Fibroblast of lung (primary cell): ENCODE results near the gene CATSPERD. TPM values are rescaled to one million over a fixed set of nuclear protein-coding genes. Genes with fewer than 3 reads are reported as not detected.

Experiments
- DNase-seq, 2 donors: peaks; one replicate each; pipeline versions ENCODE4 v3.0.0 to v3.0.0-alpha.2; 2010; ENCODE audit warnings: low read depth in 2 of 2
- H2AFZ ChIP-seq: 2 replicates; pipeline ENCODE4 v1.5.1; 2012; ENCODE audit warnings: low read length, control low read depth, inconsistent platforms
- H3K27ac ChIP-seq: 2 replicates; pipeline ENCODE4 v1.5.1; 2011; ENCODE audit warnings: low read length, control low read depth; ENCODE audit not compliant: insufficient read depth
- H3K27me3 ChIP-seq: 2 replicates; pipeline ENCODE4 v1.5.1; 2011; ENCODE audit warnings: mild to moderate bottlenecking, low read length; ENCODE audit not compliant: control insufficient read depth, insufficient read depth
- H3K36me3 ChIP-seq: 2 replicates; pipeline ENCODE4 v1.5.1; 2011; ENCODE audit warnings: low read length; ENCODE audit not compliant: control insufficient read depth, insufficient read depth
- H3K4me1 ChIP-seq: 2 replicates; pipeline ENCODE4 v1.5.1; 2011; ENCODE audit warnings: low read length; ENCODE audit not compliant: control insufficient read depth, insufficient read depth; ENCODE audit errors: extremely low read depth
- H3K4me2 ChIP-seq: 2 replicates; pipeline ENCODE4 v1.5.1; 2011; ENCODE audit warnings: low read length, control low read depth; ENCODE audit not compliant: insufficient read depth; ENCODE audit errors: extremely low read depth
- H3K4me3 ChIP-seq, 4 experiments: fragments of 200-600 bp in 1 of 4; sonication (generic) in 1 of 4; replicated peaks in 1 of 4; 2 replicates each; pipeline ENCODE4 v1.5.1; 2011 to 2016; ENCODE audit warnings: low read length in 4 of 4, low read depth in 3 of 4, mild to moderate bottlenecking in 3 of 4, control low read depth in 2 of 4, inconsistent platforms in 1 of 4, mixed read lengths in 1 of 4; ENCODE audit not compliant: insufficient read depth in 1 of 4; ENCODE audit errors: control extremely low read depth in 1 of 4
- H3K79me2 ChIP-seq: 2 replicates; pipeline ENCODE4 v1.5.1; 2012; ENCODE audit warnings: mild to moderate bottlenecking, low read length, inconsistent platforms; ENCODE audit not compliant: control insufficient read depth, insufficient read depth
- H3K9ac ChIP-seq: 2 replicates; pipeline ENCODE4 v1.5.1; 2011; ENCODE audit warnings: mild to moderate bottlenecking, low read length, control low read depth; ENCODE audit not compliant: insufficient read depth
- H3K9me3 ChIP-seq: 2 replicates; pipeline ENCODE4 v1.5.1; 2012; ENCODE audit warnings: low read depth, low read length; ENCODE audit not compliant: control insufficient read depth, insufficient read depth
- H4K20me1 ChIP-seq: 2 replicates; pipeline ENCODE4 v1.5.1; 2011; ENCODE audit warnings: low read length; ENCODE audit not compliant: control insufficient read depth, insufficient read depth; ENCODE audit errors: extremely low read depth
- CTCF ChIP-seq, 2 donors: IDR thresholded peaks in 1 of 2; conservative IDR thresholded peaks in 1 of 2; 1 replicate in 1 of 2; 2 replicates in 1 of 2; pipeline ENCODE4 v1.5.1; 2011 to 2012; ENCODE audit warnings: low read length in 2 of 2, control low read depth in 1 of 2, inconsistent platforms in 1 of 2, low read depth in 1 of 2, mild to moderate bottlenecking in 1 of 2
- EZH2 ChIP-seq: IDR thresholded peaks from 2 replicates; pipeline ENCODE4 v1.5.1; 2012; ENCODE audit warnings: low read length, control low read depth, mild to moderate bottlenecking; ENCODE audit errors: missing control alignments
- polyA minus RNA-seq: library from RNA; depleted of rRNA, polyadenylated mRNA; stranded (reverse); fragments of >200 nt; gene quantifications from 2 replicates; pipeline ENCODE4 v1.2.3, GENCODE V29; 2011; ENCODE audit warnings: low replicate concordance
- polyA plus RNA-seq, 2 donors: library from polyadenylated mRNA; depleted of rRNA in 1 of 2; stranded (reverse) in 1 of 2; unstranded in 1 of 2; fragments of >200 nt; gene quantifications; 2 replicates each; pipeline ENCODE4 v1.2.1, GENCODE V29; 2011 to 2012; ENCODE audit warnings: missing spikeins in 1 of 2
- total RNA-seq: library from RNA; depleted of rRNA; stranded (reverse); fragments of >200 nt; gene quantifications from 2 replicates; pipeline ENCODE4 v1.2.1, GENCODE V29; 2014

Gene CATSPERD
- total RNA-seq = not detected in 2 replicates
- not detected in 2 replicates for polyA plus RNA-seq
- not detected in 2 replicates for polyA plus RNA-seq (2012)
- not detected in 2 replicates for polyA minus RNA-seq

DNA sequence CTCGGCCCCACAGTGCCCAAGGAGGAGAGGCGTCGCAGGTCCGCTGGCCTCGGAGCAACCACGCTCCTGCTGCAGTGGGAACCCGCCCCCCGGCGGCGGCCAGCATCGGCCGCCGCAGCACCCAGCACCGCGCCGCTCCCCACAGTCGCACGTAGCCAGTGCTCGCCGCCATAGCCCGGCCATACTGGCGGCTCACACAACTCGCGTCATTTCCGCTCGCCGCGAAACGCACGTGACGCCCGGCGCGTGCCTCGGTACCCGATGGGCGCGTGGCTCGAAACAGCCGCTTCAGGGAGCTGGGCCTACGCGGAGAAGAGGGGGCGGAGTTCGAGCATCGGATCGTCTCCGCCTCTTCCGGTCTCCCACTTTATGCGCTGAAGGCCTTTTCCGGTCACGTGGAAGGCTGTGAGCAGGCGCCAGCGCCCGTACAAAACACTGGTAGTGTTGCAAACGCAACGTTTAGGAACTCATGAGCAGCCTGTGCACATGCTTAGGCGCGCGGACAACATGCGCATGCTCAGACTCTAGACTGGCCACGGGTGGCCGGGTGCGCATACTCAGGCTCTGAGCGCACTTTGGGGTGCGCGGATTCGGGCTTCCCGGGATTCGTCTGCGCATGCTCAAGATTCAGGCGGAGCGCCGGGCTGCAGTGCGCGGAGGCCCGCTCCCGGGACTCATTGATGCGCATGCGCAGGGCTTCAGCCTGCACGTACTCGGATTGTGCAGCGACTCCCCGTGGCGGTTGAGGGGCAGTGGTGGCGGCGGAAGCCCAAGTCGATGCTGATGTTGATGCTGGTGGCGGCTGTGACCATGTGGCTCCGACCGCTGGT is at the start of gene CATSPERD, which contains the start of gene LONP1:
Gene CATSPERD, plus strand, starts transcription at position 677 of the 830 bp plus-strand sequence. Its CDS starts 101 bp downstream, at position 778.
Gene LONP1, minus strand, starts transcription at position 186 of the 830 bp plus-strand sequence. Its CDS starts 14 bp downstream, at position 172.
- no peaks in the 10 kb centered on the region for H3K9me3 ChIP-seq
- H4K20me1 ChIP-seq = no peaks in the 10 kb centered on the region
- H3K4me3 ChIP-seq = peak within 1 kb of the TSS; percentile 71 to 98 (median 88)
- no peaks in the 10 kb centered on the region for H3K27me3 ChIP-seq
- peaks cover 9% of the 10 kb centered on the region for H3K4me1 ChIP-seq
- H2AFZ ChIP-seq = peak within 1 kb of the TSS; percentile 98
- peaks cover 40% of the 10 kb centered on the region for H3K79me2 ChIP-seq
- peak; percentile 98 to 99 for DNase-seq
- H3K4me2 ChIP-seq = peak within 1 kb of the TSS; percentile 97
- peaks cover 2% of the 10 kb centered on the region for H3K36me3 ChIP-seq
- H3K9ac ChIP-seq = peak within 1 kb of the TSS; percentile 81
- peak; percentile 85 to 86 for TF ChIP-seq CTCF (conservative IDR thresholded peaks at IDR 0.05 in 1 of 2, IDR thresholded peaks at IDR 0.05 in 1 of 2; ENCODE audit: low read depth in 1 of 2, low read length in 2 of 2)
- TF ChIP-seq EZH2 = no peak
- peak within 1 kb of the TSS; percentile 92 for H3K27ac ChIP-seq

DNA sequence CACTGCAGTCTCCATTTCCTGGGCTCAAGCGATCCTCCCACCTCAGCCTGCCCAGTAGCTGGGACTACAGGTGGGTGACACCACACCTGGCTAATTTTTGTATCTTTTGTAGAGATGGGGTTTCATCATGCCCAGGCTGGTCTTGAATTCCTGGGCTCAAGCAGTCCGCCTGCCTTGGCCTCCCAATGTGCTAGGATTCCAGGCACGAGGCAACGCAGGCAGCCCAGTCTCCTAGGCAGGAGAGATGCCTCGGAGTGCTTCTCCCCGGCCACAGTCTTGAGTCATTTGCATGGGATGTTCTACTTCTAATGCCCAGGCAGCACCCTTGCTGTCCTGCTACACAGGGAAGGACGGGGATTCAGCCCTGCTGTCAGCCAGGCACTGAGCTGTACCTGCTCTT is 48.8 kb upstream of the CATSPERD start:
- Histone ChIP-seq H3K4me1 (no peaks in the 10 kb centered on the region), H3K9ac (no peak overlapping the region), H2AFZ (no peak overlapping the region), H3K4me2 (no peak overlapping the region), H3K27me3 (no peaks in the 10 kb centered on the region), H4K20me1 (no peaks in the 10 kb centered on the region), H3K27ac (no peak overlapping the region), H3K79me2 (no peaks in the 10 kb centered on the region), H3K36me3 (peaks cover 26% of the 10 kb centered on the region), H3K4me3 (no peak overlapping the region), H3K9me3 (no peaks in the 10 kb centered on the region)
- TF ChIP-seq EZH2 (no peak), CTCF (conservative IDR thresholded peaks at IDR 0.05 in 1 of 2, IDR thresholded peaks at IDR 0.05 in 1 of 2; ENCODE audit: low read depth in 1 of 2, low read length in 2 of 2) (no peak)
- no peak for DNase-seq

GRCh38 chr19:5672708-5673459 is 47.6 kb upstream of the CATSPERD start:
- Histone ChIP-seq H3K4me3 (no peak overlapping the region), H3K27ac (no peak overlapping the region), H3K27me3 (no peaks in the 10 kb centered on the region), H2AFZ (no peak overlapping the region), H3K4me2 (no peak overlapping the region), H3K4me1 (no peaks in the 10 kb centered on the region), H4K20me1 (no peaks in the 10 kb centered on the region), H3K79me2 (no peaks in the 10 kb centered on the region), H3K36me3 (peaks cover 17% of the 10 kb centered on the region), H3K9me3 (no peaks in the 10 kb centered on the region), H3K9ac (no peak overlapping the region)
- no peak for TF ChIP-seq EZH2
- TF ChIP-seq CTCF (conservative IDR thresholded peaks at IDR 0.05 in 1 of 2, IDR thresholded peaks at IDR 0.05 in 1 of 2; ENCODE audit: low read depth in 1 of 2, low read length in 2 of 2) = no peak
- no peak for DNase-seq
